GM19240 (cell line): ENCODE results near the gene FERMT3.
A peak's percentile ranks its signal among the peaks of the same experiment; 100 is the strongest.

Experiments used
- DNase-seq: peaks from one replicate; pipeline ENCODE4 v3.0.0; 2011; ENCODE audit warnings: low spot score; ENCODE audit not compliant: insufficient read length

FERMT3 gene

DNA sequence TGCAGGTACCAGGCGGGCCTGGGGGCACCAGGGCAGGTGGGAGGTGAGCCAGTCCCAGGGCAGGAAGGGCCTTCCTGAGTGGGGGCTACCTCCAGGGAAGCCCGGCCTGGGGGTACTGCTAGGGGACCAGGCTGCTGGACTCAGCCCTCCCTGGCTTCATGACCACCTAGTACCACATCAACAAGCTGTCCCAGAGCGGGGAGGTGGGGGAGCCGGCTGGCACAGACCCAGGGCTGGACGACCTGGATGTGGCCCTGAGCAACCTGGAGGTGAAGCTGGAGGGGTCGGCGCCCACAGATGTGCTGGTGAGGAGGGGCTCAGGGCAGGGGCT is 12.8 kb downstream of the FERMT3 start:
- DNase-seq, result no peak

DNA sequence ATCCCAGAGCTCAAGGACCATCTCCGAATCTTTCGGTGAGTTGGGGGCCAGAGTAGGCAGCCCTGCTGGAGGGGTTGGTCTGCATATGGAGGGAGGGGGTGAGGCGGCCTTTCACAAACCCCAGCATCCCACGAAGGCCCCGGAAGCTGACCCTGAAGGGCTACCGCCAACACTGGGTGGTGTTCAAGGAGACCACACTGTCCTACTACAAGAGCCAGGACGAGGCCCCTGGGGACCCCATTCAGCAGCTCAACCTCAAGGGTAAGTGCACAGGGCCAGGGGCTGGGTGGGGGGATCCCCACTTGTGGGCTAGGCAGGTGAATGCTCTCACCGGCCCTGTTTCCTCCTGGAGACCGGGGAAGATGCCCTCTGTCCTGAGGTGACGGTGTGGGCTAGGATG is 13.2 kb downstream of the FERMT3 start:
- DNase-seq, result no peak

DNA sequence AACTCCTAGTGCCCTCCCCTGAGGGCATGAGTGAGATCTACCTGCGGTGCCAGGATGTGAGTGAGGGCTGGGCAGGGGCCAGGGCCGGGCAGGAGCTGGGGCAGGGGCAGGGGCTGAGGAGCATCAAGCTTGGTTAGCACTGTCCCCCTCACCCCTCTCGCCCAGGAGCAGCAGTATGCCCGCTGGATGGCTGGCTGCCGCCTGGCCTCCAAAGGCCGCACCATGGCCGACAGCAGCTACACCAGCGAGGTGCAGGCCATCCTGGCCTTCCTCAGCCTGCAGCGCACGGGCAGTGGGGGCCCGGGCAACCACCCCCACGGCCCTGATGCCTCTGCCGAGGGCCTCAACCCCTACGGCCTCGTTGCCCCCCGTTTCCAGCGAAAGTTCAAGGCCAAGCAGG is 13.8 kb downstream of the FERMT3 start:
- no peak for DNase-seq

DNA sequence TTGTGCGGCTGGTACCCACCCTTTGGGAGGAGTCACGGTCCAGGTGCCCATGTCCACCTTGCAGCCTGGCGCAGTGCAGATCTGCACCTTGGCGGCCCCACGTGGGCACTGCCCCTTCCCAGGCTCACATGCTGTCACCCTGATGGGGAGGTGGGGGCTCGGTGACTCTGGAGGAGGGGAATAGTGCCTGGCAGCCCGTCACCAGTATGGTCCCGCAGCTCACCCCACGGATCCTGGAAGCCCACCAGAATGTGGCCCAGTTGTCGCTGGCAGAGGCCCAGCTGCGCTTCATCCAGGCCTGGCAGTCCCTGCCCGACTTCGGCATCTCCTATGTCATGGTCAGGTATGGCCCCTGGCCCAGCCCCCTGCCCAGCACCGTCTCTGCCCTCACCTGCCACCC is 14.3 kb downstream of the FERMT3 start:
- no peak for DNase-seq

DNA sequence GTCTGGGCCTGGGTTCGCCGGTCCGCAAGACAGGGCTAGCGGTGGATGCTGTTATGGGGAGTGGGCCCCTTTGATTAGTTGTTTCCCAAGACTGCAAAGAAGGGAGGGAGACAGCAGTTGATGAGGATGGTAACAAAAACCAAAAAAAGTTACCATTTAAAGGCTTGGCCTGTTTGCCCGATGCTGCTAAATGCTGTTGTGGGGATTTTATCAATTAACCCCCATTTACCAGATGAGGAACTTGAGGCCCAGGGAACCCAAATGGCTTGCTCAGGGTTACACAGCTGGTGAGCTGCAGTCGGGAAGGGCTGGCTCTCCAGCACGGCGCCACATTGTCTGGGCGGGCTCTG is 16.1 kb downstream of the FERMT3 start:
- DNase-seq, result no peak

DNA sequence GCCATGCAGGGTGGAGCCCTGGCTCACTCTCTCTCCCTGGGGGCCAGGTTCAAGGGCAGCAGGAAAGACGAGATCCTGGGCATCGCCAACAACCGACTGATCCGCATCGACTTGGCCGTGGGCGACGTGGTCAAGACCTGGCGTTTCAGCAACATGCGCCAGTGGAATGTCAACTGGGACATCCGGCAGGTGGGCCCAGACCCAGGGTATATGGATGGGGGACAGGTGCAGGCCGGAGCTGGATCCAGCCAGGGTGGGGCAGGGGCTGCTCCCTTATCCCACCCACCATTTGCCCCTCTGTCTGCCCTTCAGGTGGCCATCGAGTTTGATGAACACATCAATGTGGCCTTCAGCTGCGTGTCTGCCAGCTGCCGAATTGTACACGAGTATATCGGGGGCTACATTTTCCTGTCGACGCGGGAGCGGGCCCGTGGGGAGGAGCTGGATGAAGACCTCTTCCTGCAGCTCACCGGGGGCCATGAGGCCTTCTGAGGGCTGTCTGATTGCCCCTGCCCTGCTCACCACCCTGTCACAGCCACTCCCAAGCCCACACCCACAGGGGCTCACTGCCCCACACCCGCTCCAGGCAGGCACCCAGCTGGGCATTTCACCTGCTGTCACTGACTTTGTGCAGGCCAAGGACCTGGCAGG is 16.6 kb downstream of the FERMT3 start:
- DNase-seq, result no peak

DNA sequence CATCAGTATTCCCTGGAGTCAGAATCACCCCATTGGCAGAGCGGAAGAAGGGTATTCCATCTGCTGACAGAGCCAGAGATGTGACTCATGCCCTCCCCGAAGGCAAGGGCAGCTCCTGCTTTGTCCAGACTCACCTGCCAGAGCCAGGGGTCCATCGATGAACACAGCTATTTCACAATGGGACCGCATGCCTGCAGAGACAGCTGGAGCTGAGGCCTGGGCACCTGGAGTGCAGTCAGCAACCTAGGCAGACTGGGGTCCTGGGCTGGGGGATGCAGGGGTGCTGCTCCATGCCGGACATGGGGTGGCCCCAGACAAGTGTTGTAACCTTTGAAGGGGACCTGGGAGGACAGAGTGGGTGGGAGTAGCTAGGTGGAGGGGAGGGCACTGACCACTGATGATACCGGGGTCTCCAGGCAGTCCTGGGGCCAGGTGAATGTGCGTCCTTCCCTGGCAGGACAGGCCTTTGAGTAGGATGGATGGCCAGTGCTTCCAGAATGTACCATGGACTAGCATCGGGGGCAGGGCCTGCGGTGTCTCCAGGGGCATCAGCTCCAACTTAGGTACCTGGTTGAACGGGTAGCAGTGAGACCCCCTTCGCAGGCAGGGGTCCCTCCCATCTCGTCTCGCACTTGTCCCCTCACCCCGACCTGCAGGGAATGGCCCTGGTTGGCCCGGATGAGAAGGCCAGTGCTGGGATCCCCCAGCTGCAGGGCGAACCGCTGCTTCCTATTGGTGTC is 17.8 kb downstream of the FERMT3 start:
- no peak for DNase-seq

DNA sequence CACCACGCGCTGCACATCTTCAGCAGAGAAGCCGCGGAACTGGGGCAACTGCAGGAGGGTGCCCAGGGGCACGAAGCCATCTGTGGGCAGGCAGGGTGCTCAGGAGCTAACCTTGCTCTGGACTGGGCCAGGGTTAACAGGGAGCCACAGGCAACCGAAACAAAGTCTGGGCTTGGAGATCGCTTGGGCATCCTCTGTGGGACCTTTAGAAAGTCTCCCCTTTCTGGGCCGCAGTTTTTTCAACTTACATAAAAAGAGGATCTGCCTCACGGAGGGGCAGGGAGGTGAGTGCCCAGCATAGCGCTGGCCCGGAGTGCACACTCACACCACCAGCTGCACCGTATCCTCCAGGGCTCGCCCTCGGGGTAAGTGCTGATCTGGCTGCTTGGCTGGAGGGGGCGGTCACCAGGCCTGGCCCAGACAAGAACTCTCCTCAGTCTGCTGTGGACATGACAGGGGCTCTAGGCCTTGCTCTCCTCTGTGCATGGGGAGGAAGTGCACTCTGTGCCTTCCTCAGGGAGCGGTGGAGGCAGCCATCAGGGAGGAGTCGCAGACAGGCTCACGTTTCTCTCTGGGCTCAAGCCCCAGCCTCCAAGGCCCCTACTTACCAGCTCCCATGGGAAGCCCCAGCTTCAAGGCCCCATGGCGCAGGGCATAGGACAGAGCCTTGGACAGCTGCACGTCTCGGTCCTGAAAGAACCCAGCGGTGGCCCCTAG is 18.5 kb downstream of the FERMT3 start:
- DNase-seq, result no peak

DNA sequence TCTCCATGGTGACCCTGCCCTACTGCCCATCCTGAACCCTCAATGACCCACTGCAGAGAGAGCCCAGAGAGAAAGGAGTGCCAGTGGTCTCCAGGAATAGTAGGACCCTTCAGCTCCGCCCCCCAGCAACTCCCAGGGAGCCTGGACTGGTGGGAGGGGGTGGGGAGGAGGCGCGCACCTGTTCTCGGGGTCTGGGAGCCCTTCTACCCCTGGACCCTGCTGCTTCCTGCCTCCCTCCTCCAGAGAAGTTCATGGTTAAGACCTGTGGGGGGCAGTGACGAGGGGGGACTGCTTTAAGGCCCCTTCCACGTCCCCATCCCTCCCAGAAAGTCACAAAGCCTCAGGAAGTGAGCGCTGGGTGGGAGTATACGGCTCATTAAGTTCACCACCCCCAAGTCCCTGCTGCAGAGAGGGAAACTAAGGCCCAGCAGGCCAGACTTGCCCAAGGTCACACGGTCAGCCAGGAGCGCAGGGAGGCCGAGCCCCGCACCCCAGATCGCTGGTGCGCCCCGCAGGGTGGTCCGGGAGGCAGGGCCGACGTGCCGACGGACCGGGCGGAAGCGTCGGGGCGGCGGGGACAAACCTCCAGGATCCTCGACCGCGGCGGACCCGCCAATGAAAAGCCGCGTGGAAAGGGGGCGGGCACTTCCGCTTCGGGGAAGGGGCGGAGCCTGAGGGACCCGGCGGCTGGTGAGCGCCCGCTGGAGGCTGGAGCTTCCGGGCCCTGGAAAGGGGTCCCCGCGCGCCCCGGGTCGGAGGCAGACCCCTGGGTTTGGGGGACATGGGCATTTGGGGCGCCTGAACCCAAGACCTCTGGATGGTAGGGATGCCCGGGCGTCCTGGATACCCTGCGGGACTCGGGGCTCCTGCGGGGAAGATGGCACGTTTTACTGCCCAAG is 19.3 kb downstream of the FERMT3 start, which contains the start of the genes NUDT22 and TRPT1:
TSS of gene NUDT22 (plus strand) at position 667 of the 899 bp plus-strand sequence. CDS start 379 bp downstream, outside the sequence.
TSS of gene TRPT1 (minus strand) at position 579 of the 899 bp plus-strand sequence. CDS start at position 253, 326 bp downstream.
- DNase-seq, result peak; percentile 94

DNA sequence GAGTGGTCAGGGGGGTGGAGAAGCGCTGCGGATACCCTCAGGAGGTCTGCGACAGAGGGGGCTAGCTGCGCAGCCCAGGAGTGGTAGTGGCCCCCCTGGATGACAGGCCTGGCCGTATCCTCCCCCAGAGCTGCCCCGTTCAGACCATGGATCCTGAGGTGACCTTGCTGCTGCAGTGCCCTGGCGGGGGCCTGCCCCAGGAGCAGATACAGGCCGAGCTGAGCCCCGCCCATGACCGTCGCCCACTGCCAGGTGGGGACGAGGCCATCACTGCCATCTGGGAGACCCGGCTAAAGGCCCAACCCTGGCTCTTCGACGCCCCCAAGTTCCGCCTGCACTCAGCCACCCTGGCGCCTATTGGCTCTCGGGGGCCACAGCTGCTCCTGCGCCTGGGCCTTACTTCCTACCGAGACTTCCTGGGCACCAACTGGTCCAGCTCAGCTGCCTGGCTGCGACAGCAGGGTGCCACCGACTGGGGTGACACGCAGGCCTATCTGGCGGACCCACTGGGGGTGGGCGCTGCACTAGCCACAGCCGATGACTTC is 20.1 kb downstream of the FERMT3 start:
- no peak for DNase-seq

DNA sequence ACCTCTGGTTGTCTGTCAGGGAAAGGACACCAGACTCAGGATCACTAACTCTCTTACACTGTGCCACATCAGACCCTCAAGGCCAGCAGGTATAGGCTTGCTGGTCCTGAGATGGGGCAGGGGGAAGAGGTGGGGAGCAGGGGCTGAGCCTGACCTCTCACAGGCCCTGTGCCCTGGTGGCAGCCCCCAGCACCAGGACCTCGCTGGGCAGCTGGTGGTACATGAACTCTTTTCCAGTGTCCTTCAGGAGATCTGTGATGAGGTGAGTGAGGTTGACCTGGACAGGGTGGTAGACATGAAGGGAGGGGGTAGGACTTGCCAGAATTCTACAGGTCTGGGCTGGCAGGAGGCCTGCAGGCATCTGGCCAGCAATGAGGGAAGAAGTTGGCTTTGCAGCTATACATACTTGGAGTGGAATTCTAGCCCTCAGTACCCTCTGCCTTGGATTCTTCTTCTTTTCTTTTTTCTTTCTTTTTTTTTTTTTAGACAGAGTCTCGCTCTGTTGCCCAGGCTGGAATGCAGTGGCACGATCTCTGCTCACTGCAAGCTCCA is 21.0 kb downstream of the FERMT3 start:
- DNase-seq, result no peak

DNA sequence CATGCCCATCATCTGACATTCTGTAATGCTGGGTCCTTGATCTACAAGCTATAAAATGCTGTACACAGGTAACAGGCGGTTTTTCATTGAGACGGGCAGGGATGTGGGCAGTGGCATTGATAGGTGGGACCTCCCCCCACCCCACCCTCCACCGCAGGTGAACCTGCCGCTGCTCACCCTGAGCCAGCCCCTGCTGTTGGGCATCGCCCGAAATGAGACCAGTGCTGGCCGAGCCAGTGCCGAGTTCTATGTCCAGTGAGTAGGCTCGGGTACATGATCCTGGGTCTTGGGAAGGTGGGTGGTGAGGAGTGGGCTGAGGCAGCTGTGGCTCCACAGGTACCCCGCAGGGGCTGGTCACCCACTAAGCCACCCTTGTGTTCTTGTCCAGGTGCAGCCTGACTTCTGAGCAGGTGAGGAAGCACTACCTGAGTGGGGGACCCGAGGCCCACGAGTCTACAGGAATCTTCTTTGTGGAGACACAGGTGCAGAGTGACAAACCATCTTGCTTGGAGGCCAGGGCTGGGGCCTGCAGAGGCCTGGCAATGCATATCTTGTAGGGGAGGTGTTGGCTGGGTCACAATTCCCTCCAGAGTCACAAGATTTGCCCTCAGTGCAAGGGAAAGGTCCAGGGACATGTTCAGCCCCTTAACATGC is 22.7 kb downstream of the FERMT3 start:
- no peak for DNase-seq

DNA sequence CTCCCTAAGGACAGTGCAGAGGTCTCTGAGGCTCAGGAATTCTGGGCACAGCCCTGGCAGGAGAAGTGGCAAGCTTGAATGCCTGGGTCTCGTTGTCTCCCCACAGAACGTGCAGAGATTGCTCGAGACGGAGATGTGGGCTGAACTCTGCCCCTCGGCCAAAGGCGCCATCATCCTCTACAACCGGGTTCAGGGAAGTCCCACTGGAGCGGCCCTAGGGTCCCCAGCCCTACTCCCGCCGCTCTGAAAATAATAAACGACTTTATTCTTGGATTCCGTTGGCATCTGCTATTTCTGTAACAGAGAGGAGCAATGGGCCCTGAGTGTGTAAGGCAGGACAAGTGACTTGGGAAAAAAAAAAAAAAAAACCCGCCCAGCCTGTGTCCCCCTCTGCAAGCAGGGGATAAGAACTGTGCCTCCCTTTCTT is 23.2 kb downstream of the FERMT3 start:
- no peak for DNase-seq

DNA sequence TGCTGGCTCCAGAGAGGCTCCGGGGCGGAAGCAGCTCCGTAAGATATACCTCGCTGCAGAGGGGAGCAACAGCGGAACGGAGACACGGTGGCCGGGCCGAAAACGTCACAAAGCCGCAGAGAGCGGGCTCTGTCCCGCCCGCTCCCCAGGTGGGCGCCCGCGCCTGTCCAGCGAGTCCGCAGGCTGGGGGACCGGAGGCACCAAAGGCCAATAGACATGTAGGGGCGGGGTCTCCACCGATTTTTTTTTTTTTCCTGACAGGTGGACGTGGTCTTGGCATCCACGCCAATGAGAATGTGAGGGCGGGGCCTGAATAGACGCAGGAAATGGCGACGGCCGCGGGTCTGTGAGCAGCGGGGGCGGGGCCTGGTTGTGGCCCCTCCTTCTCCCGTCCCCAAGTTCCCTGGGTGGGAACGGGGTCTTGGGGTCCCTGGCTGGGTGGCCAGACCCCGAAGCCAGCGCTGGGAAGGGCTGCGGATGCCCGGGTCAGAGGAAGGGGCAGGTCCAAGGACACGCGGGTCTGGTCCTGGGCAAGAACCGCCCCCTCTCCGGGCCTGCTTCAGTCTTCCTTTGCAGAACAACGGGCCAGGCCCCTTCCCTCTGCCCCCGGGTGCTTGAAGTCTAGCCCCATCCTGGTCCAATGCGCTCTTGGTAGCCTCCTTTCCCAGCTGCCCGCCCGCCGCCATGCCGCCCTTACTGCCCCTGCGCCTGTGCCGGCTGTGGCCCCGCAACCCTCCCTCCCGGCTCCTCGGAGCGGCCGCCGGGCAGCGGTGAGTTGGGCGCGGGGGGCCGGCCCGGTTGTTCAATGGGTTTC is 23.9 kb downstream of the FERMT3 start, which contains the start of gene DNAJC4:
TSS of gene DNAJC4 (plus strand) at position 378 of the 814 bp plus-strand sequence. CDS start at position 685, 307 bp downstream.
- peak; percentile 93 for DNase-seq

DNA sequence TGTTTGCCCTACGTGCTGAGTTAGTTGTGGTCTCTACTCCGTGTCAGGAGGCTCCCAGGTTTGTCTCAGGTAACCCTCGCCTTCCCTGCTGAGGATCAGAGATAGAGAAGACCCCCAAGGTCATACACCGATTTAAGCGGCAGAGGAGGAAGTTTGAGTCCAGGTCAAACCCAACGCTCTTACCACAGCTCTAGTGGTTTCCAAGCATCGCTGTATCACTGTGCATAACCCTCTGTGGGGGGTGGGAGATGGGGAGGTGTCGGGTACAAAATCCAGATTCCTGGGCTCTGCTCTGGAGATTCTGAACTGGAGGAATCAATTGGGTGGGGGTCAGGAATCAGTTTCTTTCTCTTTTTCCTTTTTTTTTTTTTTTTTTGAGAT is 24.5 kb downstream of the FERMT3 start:
- no peak for DNase-seq

DNA sequence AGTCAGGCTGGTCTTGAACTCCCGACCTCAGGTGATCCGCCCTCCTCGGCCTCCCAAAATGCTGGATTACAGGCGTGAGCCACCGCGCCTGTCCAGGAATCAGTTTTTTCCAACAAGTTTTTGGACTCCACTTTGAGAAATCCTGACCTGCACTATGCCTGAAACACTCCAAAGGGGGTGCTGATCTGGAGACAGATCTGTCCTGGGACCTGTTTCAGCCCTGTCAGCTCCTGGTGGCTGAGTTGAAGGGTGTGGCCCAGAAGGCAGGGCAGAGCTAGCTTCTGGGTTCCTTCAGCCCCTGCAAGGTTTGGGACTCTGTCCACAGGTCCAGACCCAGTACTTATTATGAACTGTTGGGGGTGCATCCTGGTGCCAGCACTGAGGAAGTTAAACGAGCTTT is 25.0 kb downstream of the FERMT3 start:
- no peak for DNase-seq

DNA sequence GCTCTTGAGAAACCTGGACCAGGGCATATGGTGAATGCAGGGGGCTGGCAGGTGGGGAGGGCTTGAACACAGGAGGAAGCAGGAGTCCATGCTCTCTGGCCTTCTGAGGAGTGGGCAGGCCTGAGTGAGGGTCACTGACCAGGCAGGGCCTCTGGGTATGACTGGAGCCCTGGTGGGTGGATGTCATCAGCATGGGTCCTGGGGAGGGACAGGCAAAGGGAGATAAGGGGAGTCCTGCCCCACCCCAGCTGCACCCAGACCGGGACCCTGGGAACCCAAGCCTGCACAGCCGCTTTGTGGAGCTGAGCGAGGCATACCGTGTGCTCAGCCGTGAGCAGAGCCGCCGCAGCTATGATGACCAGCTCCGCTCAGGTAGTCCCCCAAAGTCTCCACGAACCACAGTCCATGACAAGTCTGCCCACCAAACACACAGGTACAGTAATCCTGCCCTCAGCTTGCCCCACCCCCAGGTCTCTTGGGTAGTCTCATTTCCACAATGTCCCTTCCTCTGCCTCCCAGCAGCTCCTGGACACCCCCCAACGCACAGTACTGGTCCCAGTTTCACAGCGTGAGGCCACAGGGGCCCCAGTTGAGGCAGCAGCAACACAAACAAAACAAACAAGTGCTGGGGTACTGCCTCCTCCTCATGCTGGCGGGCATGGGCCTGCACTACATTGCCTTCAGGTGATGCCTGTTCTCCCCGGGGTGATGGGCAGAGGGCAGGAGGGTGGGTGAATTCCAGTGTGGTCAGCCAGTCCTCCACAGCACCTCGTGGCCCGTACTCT is 25.9 kb downstream of the FERMT3 start:
- no peak for DNase-seq

DNA sequence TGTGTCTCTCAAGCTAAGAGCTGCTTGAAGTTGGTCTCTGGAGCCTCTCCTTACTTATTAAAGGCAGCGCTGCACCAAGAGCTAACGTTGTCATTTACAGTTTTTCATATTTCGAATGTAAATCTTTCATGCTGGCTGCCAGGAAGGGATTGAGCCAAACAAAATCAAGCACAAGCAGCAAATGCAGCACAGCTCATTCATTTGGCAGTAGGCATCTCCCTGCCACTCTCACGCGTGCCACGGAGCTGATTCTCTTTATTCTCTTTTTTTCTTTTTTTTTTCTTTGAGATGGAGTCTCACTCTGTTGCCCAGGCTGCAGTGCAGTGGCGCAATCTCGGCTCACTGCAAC is 26.4 kb downstream of the FERMT3 start:
- DNase-seq, result no peak
